Glutamatergic neuron (in vitro differentiated cells): ENCODE measurements around the gene PAM16. TPM values are rescaled to one million over a fixed set of nuclear protein-coding genes. Genes with fewer than 3 reads are reported as not detected.

Experiments used
- DNase-seq: peaks from one replicate; pipeline ENCODE4 v3.0.0; 2022
- H3K27ac Mint-ChIP-seq: one replicate; pipeline ENCODE4 v1.8.0; 2020; ENCODE audit warnings: mild to moderate bottlenecking, mixed read lengths, inconsistent platforms; ENCODE audit not compliant: unreplicated experiment
- H3K27me3 Mint-ChIP-seq: one replicate; pipeline ENCODE4 v1.8.0; 2020; ENCODE audit warnings: mild to moderate bottlenecking, moderate library complexity, mixed read lengths, inconsistent platforms; ENCODE audit not compliant: unreplicated experiment
- H3K36me3 Mint-ChIP-seq: one replicate; pipeline ENCODE4 v1.8.0; 2020; ENCODE audit warnings: mild to moderate bottlenecking, mixed read lengths, inconsistent platforms; ENCODE audit not compliant: unreplicated experiment
- H3K4me1 Mint-ChIP-seq: one replicate; pipeline ENCODE4 v1.8.0; 2020; ENCODE audit warnings: mild to moderate bottlenecking, low read depth, mixed read lengths, inconsistent platforms; ENCODE audit not compliant: unreplicated experiment
- H3K4me3 Mint-ChIP-seq: one replicate; pipeline ENCODE4 v1.8.0; 2020; ENCODE audit warnings: mild to moderate bottlenecking, mixed read lengths, inconsistent platforms; ENCODE audit not compliant: unreplicated experiment
- H3K9me3 Mint-ChIP-seq: one replicate; pipeline ENCODE4 v1.8.0; 2020; ENCODE audit warnings: mild to moderate bottlenecking, moderate library complexity, mixed read lengths, inconsistent platforms; ENCODE audit not compliant: unreplicated experiment
- total RNA-seq: library from RNA; stranded (reverse); fragmentation: NEBNext Ultra II Directional; extraction: Animal tissue kit (Norgen Biotek cat#: 25700); gene quantifications from one replicate; pipeline ENCODE4 v1.2.1, GENCODE V29; 2021; ENCODE audit not compliant: unreplicated experiment
- TF ChIP-seq, protein P1 (sequence below): fragments of 200-600 bp; sonication (generic); IDR thresholded peaks from one replicate; pipeline ENCODE4 v1.5.0; 2021; ENCODE audit not compliant: partially characterized antibody, unreplicated experiment

Gene PAM16
- total RNA-seq, 1 donor from 2014 or later = 33.1 TPM

DNA sequence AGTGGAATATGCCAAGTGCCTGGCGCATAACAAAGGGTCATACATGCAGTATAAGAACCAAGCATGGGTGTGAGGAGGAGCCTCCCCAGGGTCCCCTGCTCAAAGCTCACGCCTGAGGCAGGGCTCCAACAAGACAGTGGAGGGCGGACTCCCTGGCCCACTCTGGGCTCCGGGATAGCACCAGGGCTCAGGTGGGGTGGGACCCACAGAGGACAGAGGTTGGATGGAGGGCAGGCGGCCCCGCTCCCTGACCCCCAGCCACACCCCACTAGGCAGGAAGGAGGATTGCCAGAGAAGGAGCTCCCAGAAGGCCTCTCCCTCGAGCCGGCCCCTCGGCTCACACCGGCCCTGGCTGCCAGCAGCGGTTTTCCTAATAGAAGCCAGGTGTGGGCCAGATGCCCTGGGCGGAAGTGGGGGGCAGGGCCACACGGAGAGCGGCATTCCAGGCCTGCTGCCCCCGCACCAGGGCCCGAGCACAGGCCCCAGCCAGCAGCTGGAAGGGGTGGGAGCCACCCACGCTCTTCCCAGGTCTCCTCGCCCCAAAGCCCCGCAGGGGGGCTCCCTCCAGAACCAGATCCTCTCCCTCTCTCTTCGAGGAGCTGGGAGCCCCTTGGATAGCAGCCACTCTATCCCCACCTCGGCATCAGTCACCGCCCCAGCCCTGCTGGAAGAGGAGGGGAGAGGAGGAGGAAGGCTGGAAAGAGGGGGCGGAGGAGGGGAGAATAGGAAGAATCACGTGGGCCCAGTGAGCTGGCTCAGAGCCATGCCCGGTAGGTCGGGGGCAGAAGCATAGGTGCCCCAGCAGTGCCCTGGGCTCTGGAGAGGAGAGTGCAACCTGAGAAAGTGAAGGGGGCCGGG, 41.5 kb upstream of the PAM16 start:
- H3K36me3 Mint-ChIP-seq = no peaks in the 10 kb centered on the region
- DNase-seq = no peak
- peak overlapping the region; percentile 66 for H3K27ac Mint-ChIP-seq
- TF ChIP-seq, protein P1, sequence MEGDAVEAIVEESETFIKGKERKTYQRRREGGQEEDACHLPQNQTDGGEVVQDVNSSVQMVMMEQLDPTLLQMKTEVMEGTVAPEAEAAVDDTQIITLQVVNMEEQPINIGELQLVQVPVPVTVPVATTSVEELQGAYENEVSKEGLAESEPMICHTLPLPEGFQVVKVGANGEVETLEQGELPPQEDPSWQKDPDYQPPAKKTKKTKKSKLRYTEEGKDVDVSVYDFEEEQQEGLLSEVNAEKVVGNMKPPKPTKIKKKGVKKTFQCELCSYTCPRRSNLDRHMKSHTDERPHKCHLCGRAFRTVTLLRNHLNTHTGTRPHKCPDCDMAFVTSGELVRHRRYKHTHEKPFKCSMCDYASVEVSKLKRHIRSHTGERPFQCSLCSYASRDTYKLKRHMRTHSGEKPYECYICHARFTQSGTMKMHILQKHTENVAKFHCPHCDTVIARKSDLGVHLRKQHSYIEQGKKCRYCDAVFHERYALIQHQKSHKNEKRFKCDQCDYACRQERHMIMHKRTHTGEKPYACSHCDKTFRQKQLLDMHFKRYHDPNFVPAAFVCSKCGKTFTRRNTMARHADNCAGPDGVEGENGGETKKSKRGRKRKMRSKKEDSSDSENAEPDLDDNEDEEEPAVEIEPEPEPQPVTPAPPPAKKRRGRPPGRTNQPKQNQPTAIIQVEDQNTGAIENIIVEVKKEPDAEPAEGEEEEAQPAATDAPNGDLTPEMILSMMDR = no peak
- H3K4me3 Mint-ChIP-seq = no peak overlapping the region
- peaks cover 8% of the 10 kb centered on the region for H3K27me3 Mint-ChIP-seq
- peaks cover 7% of the 10 kb centered on the region for H3K9me3 Mint-ChIP-seq
- H3K4me1 Mint-ChIP-seq = peaks cover 4% of the 10 kb centered on the region

DNA sequence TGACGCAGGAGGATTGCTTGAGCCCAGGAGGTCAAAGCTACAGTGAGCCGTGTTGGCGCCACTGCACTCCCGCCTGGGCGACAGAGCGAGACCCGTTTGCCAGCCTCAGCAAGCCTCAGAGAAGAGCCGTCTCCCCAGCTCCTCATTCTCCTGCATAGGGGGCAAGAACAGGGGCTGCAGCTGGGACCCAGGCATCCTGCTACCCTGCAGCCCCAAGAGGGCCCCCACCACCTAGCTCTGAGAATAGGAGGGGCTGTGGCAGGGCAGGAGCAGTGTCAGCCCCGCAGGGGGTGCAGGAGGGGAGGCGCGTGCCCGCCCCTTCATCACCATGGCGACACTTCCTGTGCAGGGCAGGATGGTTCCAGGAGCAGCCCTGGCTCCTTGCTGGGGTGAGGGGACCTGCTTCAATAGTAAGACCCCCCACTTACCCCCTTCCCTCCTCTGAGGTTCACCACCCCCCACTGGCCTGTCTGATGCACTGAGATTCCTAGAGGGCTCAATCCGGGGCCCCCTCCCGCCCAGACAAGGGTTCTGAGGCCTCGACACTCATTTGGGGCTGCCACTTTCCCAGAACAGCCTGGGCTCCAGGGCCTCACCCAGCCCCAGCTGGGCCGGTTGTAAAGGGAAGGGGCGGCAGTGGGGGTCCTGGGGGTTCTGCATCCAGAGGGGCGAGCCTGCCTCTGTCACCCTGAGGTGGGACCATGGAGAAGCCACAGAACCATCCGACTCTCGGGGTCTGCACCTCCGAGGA, 40.7 kb upstream of the PAM16 start:
- Mint-ChIP-seq H3K27me3 (peaks cover 8% of the 10 kb centered on the region), H3K4me3 (no peak overlapping the region), H3K27ac (peak overlapping the region; percentile 66), H3K9me3 (peaks cover 9% of the 10 kb centered on the region), H3K4me1 (peaks cover 4% of the 10 kb centered on the region), H3K36me3 (no peaks in the 10 kb centered on the region)
- DNase-seq = no peak
- TF ChIP-seq, protein P1 = no peak

DNA sequence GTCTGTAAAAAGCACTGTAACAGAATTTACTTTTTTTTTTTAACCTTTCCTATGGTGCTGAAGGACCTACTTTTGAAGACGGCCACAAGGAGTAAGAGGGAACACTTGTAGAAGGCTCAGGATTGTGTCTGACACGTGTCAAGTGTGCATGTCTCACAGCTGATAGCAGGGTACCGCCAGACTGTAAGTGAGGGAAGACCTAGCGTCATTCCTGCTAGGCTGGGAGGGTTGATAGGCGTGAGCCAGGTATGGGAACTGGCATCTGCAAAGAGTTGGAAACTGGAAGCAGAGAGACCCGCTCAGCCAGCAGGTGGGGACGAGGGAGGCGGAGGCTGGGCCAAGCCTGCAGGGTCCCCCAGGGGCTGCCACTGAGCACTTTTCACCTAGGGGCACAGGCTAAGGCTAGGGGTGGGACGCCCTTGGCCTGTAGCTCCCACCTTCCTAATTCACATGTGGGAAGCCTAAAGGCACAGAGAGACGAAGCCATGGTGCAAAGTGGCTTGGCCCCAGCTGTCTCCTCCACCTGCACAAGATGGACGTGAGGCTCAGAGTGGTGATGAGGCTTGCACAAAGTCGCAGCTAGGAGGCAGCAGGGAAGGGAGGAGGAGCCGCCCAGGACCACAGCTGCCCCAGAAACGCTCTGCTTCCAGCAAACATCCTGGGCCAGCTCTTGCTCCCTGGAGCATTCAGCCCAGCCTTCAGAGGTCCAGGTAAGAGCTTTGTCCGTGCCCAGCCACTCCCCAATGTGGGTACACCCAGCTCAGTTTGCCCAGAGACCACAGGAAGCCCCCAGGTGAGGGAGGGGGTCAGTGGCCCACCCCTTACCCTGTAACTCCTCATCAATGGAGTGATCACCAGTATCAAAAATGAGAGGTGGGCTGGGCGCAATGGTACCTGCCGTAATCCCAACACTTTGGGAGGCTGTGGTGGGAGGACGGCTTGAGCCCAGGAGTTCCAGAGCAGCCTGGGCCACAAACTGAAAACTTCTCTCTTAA, 39.4 kb upstream of the PAM16 start:
- DNase-seq = no peak
- no peak overlapping the region for H3K4me3 Mint-ChIP-seq

DNA sequence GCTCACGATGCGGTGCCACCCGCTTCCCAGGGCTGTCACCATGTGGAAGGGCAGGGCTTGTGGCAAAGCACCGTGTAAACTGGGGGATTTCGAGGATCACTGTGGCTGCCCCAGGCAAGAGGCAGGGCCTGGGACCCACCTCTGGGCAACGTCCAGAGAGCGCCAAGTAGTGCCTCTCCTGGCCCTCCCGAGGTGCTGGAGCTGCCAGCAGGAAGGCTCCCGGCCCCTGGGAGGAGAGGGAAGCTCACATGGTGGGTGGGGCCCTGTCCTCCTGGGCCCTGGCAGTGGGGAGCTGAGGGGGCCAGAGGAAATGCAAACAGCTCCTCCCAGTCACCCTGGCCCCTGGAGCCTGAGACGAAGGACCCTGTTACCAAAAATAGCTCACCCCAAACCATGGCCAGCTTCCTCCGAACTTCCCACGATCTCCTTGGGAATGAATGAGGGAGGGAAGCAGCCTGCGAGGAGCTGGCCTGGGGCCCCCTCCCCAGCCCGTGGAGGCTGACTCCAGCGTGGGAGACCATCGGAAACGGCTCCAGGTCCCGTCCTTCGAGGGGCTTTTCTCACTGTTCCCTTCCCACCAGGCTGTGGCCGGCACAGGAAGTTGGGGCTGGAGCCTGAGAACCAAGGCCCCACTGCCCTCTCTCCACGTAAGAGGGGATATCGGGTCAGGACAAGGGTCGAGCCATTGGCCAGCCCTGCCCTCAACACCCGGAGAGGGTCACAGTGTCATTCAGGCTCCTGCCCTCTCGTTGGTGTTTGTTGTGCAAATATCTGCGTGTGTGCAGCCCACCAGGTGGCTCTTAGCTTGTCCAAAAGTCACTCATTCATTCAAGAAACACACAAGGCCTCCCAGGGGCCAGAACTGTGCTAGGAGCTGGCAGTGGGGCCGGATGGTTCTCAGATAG, 38.2 kb upstream of the PAM16 start:
- Mint-ChIP-seq H3K27ac (no peak overlapping the region), H3K4me3 (no peak overlapping the region), H3K27me3 (peaks cover 12% of the 10 kb centered on the region), H3K9me3 (peaks cover 7% of the 10 kb centered on the region), H3K4me1 (peaks cover 7% of the 10 kb centered on the region), H3K36me3 (no peaks in the 10 kb centered on the region)
- TF ChIP-seq, protein P1 = no peak
- no peak for DNase-seq

More for the DNA sequence above, 39.4 kb upstream of the PAM16 start:
- TF ChIP-seq, protein P1 = no peak
- Mint-ChIP-seq H3K36me3 (no peaks in the 10 kb centered on the region), H3K27ac (peak overlapping the region; percentile 73), H3K9me3 (peaks cover 9% of the 10 kb centered on the region), H3K4me1 (peaks cover 4% of the 10 kb centered on the region), H3K27me3 (peaks cover 9% of the 10 kb centered on the region)
